BJ (cell line): ENCODE results near the gene HSPBAP1. TPM values are rescaled to one million over a fixed set of nuclear protein-coding genes. Genes with fewer than 3 reads are reported as not detected.
A peak's percentile ranks its signal among the peaks of the same experiment; 100 is the strongest.

ENCODE experiments used
- CTCF ChIA-PET: fragments of 350-600 bp; formaldehyde crosslinking; extraction: SDS; loops from one replicate; lab custom pipeline; 2021; ENCODE audit warnings: antibody characterized with exemption, inconsistent platforms; lab: Yijun Ruan, JAX
- POLR2A ChIA-PET: fragments of 300-600 bp; sonication (Branson Sonifier 250); formaldehyde crosslinking; extraction: SDS; loops from one replicate; lab custom pipeline; 2021; ENCODE audit warnings: antibody characterized with exemption; lab: Charles Lee
- DNase-seq: peaks from one replicate; pipeline ENCODE4 v3.0.0-alpha.2; 2011; ENCODE audit warnings: low read depth
- H3K27me3 ChIP-seq: 2 replicates; pipeline ENCODE4 v1.6.0; 2011; ENCODE audit warnings: low read length; ENCODE audit not compliant: control insufficient read depth, insufficient read depth
- H3K36me3 ChIP-seq: 2 replicates; pipeline ENCODE4 v1.5.1; 2011; ENCODE audit warnings: low read length; ENCODE audit not compliant: control insufficient read depth, insufficient read depth
- H3K4me3 ChIP-seq: 2 replicates; pipeline ENCODE4 v1.5.1; 2011; ENCODE audit warnings: low read depth, mild to moderate bottlenecking, control low read depth, low read length
- CTCF ChIP-seq: IDR thresholded peaks from 2 replicates; pipeline ENCODE4 v1.5.1; 2011; ENCODE audit warnings: low read depth, mild to moderate bottlenecking, control low read depth, inconsistent platforms, low read length, moderate library complexity; ENCODE audit not compliant: insufficient read depth
- polyA plus RNA-seq: library from polyadenylated mRNA; depleted of rRNA; stranded (reverse); fragments of >200 nt; gene quantifications from 2 replicates; pipeline ENCODE4 v1.2.3, GENCODE V29; 2011

Gene HSPBAP1
- polyA plus RNA-seq, 1 experiment: 2.9 TPM

DNA sequence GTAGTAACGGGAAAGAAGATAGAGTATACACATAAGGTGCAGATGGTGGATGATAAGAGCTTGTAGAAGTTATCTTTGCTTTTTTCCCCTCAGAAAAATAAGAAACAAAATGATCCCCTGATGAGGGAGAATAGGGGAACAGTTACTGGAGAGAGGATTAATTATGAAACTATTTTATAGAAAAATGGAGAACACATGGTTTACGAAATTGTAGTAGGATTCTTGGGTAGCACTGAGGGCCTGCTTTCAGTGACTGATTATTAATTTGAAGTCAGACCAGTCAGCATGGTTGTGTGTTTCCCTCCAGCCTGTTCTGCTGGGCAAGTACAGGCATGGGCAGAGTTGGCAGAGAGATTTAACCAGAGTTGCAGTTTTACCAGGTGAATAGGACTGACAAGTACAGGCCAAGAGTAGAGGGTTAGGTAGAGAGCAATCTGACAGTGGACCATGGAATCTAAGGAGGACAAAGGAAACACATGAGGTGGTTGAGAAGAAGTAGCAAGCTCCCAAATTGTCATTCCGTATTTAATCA is 7.1 kb upstream of the HSPBAP1 start:
- TF ChIP-seq CTCF: no peak
- no peaks in the 10 kb centered on the region for H3K27me3 ChIP-seq
- CTCF ChIA-PET: interaction anchor here (1.0 kb wide), 1 partner anchor 21 kb away, joined by 3 read pairs; no protein-coding TSS in a partner anchor
- no peak for DNase-seq
- no peak overlapping the region for H3K4me3 ChIP-seq
- H3K36me3 ChIP-seq: no peaks in the 10 kb centered on the region
- POLR2A ChIA-PET: no interaction called here

DNA sequence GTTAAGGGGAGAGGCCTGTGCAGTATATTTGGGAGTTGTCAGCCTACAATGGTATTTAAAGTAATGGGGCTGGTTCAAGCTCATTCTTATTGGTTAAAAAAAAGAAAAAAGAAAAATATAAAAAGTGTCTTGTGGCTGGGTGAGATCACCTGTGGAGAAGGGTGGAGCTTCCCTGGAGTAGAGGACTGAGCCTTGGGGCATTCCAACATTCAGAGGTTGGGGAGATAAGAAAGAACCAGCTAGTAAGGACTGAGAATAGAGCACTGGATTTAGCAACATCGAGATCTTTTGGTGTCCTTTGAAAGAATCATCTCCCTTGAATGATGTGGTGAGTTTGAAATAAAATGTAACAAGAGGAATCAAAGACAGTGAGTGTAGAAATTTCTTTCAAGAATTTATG is 6.4 kb upstream of the HSPBAP1 start:
- ChIA-PET POLR2A (no interaction called here), CTCF (interaction anchor here (0.6 to 1.0 kb wide), 2 partner anchors 22 to 143 kb away, joined by 3 read pairs; no protein-coding TSS in a partner anchor)
- Histone ChIP-seq H3K36me3 (no peaks in the 10 kb centered on the region), H3K4me3 (no peak overlapping the region), H3K27me3 (no peaks in the 10 kb centered on the region)
- no peak for TF ChIP-seq CTCF
- DNase-seq: no peak

DNA sequence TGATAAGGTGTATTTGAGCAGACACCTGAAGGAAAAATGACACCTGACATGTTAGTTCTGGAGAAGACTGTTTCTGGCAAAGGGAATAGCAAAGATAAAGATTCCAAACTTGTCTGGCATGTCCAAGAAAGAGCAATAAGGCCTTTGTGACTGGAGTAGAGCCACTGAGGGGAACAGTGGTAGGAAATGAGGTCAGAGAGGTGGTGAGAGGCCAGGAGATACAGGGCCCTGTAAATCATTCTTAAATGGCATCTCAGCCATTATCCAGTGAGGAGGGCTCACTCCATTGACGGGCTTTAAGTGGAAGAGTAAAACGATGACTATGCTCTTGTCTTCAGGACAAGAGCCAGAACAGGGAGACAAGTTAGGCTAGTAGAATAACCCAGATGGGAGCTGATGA is 5.7 kb upstream of the HSPBAP1 start:
- ChIA-PET POLR2A (no interaction called here), CTCF (no interaction called here)
- TF ChIP-seq CTCF: no peak
- no peak for DNase-seq
- Histone ChIP-seq H3K4me3 (no peak overlapping the region), H3K27me3 (no peaks in the 10 kb centered on the region), H3K36me3 (no peaks in the 10 kb centered on the region)

GRCh38 chr3:122797291-122797690 is 3.7 kb upstream of the HSPBAP1 start:
- POLR2A ChIA-PET: no interaction called here
- Histone ChIP-seq H3K36me3 (no peaks in the 10 kb centered on the region), H3K27me3 (no peaks in the 10 kb centered on the region), H3K4me3 (no peak overlapping the region)
- CTCF ChIA-PET: interaction anchor here (1.2 kb wide), 1 partner anchor 12 kb away, joined by 3 read pairs; no protein-coding TSS in a partner anchor
- DNase-seq: no peak
- TF ChIP-seq CTCF: no peak

DNA sequence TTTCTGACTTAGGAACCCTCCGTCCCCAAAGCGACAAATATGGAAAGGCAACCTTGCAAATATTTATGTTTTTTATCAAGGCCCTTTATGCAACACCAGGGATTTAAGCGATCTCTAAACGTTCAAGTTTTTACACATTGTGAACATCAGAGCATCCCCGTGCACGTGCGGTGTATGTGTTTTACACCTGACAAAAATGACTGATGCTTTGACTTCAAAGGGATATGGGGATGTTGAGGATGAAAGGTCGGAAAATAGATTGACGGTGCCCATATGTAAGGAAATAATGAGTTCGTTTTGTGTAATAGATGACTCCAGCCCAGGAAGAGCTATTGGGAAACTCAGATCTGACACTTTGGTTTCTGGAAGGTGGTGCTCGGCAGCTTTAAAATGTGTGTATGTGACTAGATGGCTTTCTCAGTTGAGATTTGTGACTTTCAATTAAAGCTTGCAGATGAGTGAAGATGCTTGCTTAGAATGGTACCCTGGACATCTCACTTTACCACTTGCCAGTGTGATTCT is 2.1 kb upstream of the HSPBAP1 start:
- DNase-seq: no peak
- ChIA-PET POLR2A (no interaction called here), CTCF (no interaction called here)
- H3K36me3 ChIP-seq: no peaks in the 10 kb centered on the region
- no peaks in the 10 kb centered on the region for H3K27me3 ChIP-seq
- TF ChIP-seq CTCF: no peak
- H3K4me3 ChIP-seq: peak overlapping the region; percentile 80
